WI38 (cell line): ENCODE results near the gene OR2C3.

Experiments
- H3K4me3 ChIP-seq: 2 replicates; pipeline ENCODE4 v1.5.1; 2011; ENCODE audit warnings: low read depth, mild to moderate bottlenecking, control low read depth, low read length
- CTCF ChIP-seq: IDR thresholded peaks from 2 replicates; pipeline ENCODE4 v1.5.1; 2012; ENCODE audit warnings: low read depth, mild to moderate bottlenecking, control low read depth, low read length

Gene OR2C3

GRCh38 chr1:247557926-247558674 is 21.9 kb upstream of the OR2C3 start:
- no peak overlapping the region for H3K4me3 ChIP-seq
- TF ChIP-seq CTCF: no peak

- no peak for TF ChIP-seq CTCF
- H3K4me3 ChIP-seq: no peak overlapping the region
Observed at GRCh38 chr1:247552231-247552630, 16.0 kb upstream of the OR2C3 start.

GRCh38 chr1:247551721-247552120 is 15.5 kb upstream of the OR2C3 start:
- TF ChIP-seq CTCF: no peak
- H3K4me3 ChIP-seq: no peak overlapping the region

- no peak for TF ChIP-seq CTCF
- H3K4me3 ChIP-seq: no peak within 1 kb of the TSS
Observed at GRCh38 chr1:247548769-247549182, 12.5 kb upstream of the OR2C3 start, which contains the start of gene GCSAML. Gene GCSAML, plus strand, starts transcription at chr1:247549134. Its CDS starts 58 bp downstream, at chr1:247549192.

GRCh38 chr1:247548092-247548491 is 11.9 kb upstream of the OR2C3 start:
- no peak for TF ChIP-seq CTCF
- H3K4me3 ChIP-seq: no peak overlapping the region

GRCh38 chr1:247542811-247543210 is 6.6 kb upstream of the OR2C3 start:
- no peak overlapping the region for H3K4me3 ChIP-seq
- TF ChIP-seq CTCF: no peak

- no peak overlapping the region for H3K4me3 ChIP-seq
- TF ChIP-seq CTCF: no peak
Observed at GRCh38 chr1:247540581-247540980, 4.3 kb upstream of the OR2C3 start.
